ENCODE results near the gene DOP1A.

Gene DOP1A

GRCh38 chr6:83127258-83127657, 59.8 kb downstream of the DOP1A start:
- DNase-seq (ENCODE audit: low read depth in 1 of 2, low spot score in 1 of 2), result no peak
- in situ Hi-C loops (cut with HindIII; ENCODE audit: low pct_unique_long_range_greater_than_20kb, low sequenced_read_pairs), result no loop called here
- no peak for TF ChIP-seq JUND (IDR thresholded peaks at IDR 0.05; ENCODE audit: low read depth)

GRCh38 chr6:83127976-83128375, 60.5 kb downstream of the DOP1A start:
- in situ Hi-C loops (cut with HindIII; ENCODE audit: low pct_unique_long_range_greater_than_20kb, low sequenced_read_pairs), result no loop called here
- TF ChIP-seq JUND (IDR thresholded peaks at IDR 0.05; ENCODE audit: low read depth), result no peak
- no peak for DNase-seq (ENCODE audit: low read depth in 1 of 2, low spot score in 1 of 2)

DNA sequence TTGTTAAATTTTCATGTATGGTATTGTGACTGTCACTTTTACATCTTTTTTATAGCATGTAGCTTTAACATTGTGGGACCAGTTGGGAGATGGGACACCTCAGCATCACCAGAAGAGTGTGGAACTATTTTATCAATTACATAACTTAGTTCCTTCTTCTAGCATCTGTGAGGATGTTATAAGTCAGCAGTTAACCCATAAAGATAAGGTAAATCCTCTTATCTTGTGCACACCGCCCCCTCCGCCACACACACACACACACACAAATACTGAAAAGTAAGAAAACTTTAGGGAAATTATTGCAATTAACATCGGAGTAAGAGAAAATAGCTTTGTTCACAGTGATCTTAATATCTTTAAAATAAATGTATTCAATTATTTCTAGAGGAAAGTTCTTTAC, 64.7 kb downstream of the DOP1A start:
- TF ChIP-seq JUND (IDR thresholded peaks at IDR 0.05; ENCODE audit: low read depth), result no peak
- in situ Hi-C loops (cut with HindIII; ENCODE audit: low pct_unique_long_range_greater_than_20kb, low sequenced_read_pairs), result no loop called here
- DNase-seq (ENCODE audit: low read depth in 1 of 2, low spot score in 1 of 2), result no peak

GRCh38 chr6:83138118-83138722, 70.7 kb downstream of the DOP1A start:
- in situ Hi-C loops (cut with HindIII; ENCODE audit: low pct_unique_long_range_greater_than_20kb, low sequenced_read_pairs), result no loop called here
- no peak for TF ChIP-seq JUND (IDR thresholded peaks at IDR 0.05; ENCODE audit: low read depth)
- DNase-seq (ENCODE audit: low read depth in 1 of 2, low spot score in 1 of 2), result no peak

GRCh38 chr6:83138758-83139157, 71.3 kb downstream of the DOP1A start:
- no peak for DNase-seq (ENCODE audit: low read depth in 1 of 2, low spot score in 1 of 2)
- TF ChIP-seq JUND (IDR thresholded peaks at IDR 0.05; ENCODE audit: low read depth), result no peak
- in situ Hi-C loops (cut with HindIII; ENCODE audit: low pct_unique_long_range_greater_than_20kb, low sequenced_read_pairs), result no loop called here

GRCh38 chr6:83151114-83151513, 83.6 kb downstream of the DOP1A start:
- in situ Hi-C loops (cut with HindIII; ENCODE audit: low pct_unique_long_range_greater_than_20kb, low sequenced_read_pairs), result no loop called here
- peak in 1 of 2 experiments; percentile 1 for DNase-seq (ENCODE audit: low read depth in 1 of 2, low spot score in 1 of 2)
- no peak for TF ChIP-seq JUND (IDR thresholded peaks at IDR 0.05; ENCODE audit: low read depth)

- no peak for DNase-seq (ENCODE audit: low read depth in 1 of 2, low spot score in 1 of 2)
- no peak for TF ChIP-seq JUND (IDR thresholded peaks at IDR 0.05; ENCODE audit: low read depth)
- in situ Hi-C loops (cut with HindIII; ENCODE audit: low pct_unique_long_range_greater_than_20kb, low sequenced_read_pairs), result no loop called here
Observed at GRCh38 chr6:83152913-83153312, 85.4 kb downstream of the DOP1A start.

DNA sequence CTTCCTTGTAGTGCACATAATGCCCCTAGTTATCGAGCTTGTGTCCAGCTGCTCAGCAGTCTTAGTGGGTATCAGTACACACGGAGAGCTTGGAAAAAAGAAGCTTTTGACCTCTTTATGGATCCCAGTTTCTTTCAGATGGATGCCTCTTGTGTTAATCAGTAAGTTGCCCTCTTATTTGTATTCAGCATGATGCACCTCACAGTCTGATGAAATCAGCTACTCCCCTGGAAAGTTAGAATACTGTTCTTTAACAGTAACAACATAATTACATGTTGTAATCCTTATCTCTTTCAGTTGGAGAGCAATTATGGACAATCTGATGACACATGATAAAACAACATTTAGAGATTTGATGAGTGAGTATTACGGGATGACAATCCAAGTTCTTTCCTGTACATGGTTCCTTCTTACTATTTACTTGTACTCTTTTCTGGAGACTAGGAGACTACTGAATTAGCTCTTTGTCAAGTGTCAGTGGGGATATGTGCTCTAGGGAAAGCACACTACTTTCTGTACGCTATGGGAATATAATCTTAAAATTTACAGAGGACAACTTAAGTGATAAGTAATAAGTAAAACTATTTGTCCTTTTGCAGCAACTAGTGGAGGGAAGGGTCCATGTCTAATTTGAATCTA, 86.5 kb downstream of the DOP1A start:
- no peak for TF ChIP-seq JUND (IDR thresholded peaks at IDR 0.05; ENCODE audit: low read depth)
- in situ Hi-C loops (cut with HindIII; ENCODE audit: low pct_unique_long_range_greater_than_20kb, low sequenced_read_pairs), result no loop called here
- DNase-seq (ENCODE audit: low read depth in 1 of 2, low spot score in 1 of 2), result no peak

GRCh38 chr6:83155794-83156193, 88.3 kb downstream of the DOP1A start:
- in situ Hi-C loops (cut with HindIII; ENCODE audit: low pct_unique_long_range_greater_than_20kb, low sequenced_read_pairs), result no loop called here
- no peak for TF ChIP-seq JUND (IDR thresholded peaks at IDR 0.05; ENCODE audit: low read depth)
- DNase-seq (ENCODE audit: low read depth in 1 of 2, low spot score in 1 of 2), result no peak

- DNase-seq (ENCODE audit: low read depth in 1 of 2, low spot score in 1 of 2), result no peak
- in situ Hi-C loops (cut with HindIII; ENCODE audit: low pct_unique_long_range_greater_than_20kb, low sequenced_read_pairs), result no loop called here
- no peak for TF ChIP-seq JUND (IDR thresholded peaks at IDR 0.05; ENCODE audit: low read depth)
Observed at GRCh38 chr6:83160167-83160566, 92.7 kb downstream of the DOP1A start.

GRCh38 chr6:83167726-83168278, 100.3 kb downstream of the DOP1A start:
- no peak for TF ChIP-seq JUND (IDR thresholded peaks at IDR 0.05; ENCODE audit: low read depth)
- in situ Hi-C loops (cut with HindIII; ENCODE audit: low pct_unique_long_range_greater_than_20kb, low sequenced_read_pairs), result no loop called here
- DNase-seq (ENCODE audit: low read depth in 1 of 2, low spot score in 1 of 2), result no peak

DNA sequence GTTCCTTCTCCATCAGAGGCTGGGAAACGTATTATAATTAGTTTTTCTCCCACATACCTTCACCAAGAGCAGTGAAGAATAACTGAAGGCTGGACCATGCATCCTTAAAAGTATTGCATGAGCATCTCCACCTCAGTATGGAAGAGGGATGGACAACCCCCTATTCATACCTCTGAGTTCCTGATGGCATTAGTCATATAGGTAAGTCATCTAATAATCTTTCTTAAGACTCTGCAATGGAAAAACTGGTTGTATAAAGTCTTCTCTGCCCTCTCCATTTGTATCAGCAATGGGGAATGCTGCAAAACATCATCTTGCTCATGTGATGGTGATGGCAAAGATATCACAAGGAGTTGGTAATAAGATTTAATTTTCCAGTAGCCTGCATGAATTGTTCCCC, 101.1 kb downstream of the DOP1A start:
- in situ Hi-C loops (cut with HindIII; ENCODE audit: low pct_unique_long_range_greater_than_20kb, low sequenced_read_pairs), result no loop called here
- TF ChIP-seq JUND (IDR thresholded peaks at IDR 0.05; ENCODE audit: low read depth), result no peak
- no peak for DNase-seq (ENCODE audit: low read depth in 1 of 2, low spot score in 1 of 2)

GRCh38 chr6:83169106-83169505, 101.6 kb downstream of the DOP1A start:
- in situ Hi-C loops (cut with HindIII; ENCODE audit: low pct_unique_long_range_greater_than_20kb, low sequenced_read_pairs), result no loop called here
- no peak for TF ChIP-seq JUND (IDR thresholded peaks at IDR 0.05; ENCODE audit: low read depth)
- no peak for DNase-seq (ENCODE audit: low read depth in 1 of 2, low spot score in 1 of 2)

Measured in T47D (cell line).